ENCODE measurements around the gene PRR5. TPM values are rescaled to one million over a fixed set of nuclear protein-coding genes. Genes with fewer than 3 reads are reported as not detected.

Gene PRR5
- total and polyA plus RNA-seq, 7 donors: 7.9 to 35.6 (median 12.7) TPM

- no peaks in the 10 kb centered on the region for H3K9me3 ChIP-seq
- DNase-seq: no peak
- H3K4me1 ChIP-seq: no peaks in the 10 kb centered on the region
- H3K27me3 ChIP-seq: peaks cover 0 to under 1% (median 0%) of the 10 kb centered on the region in 3 donors
- no peaks in the 10 kb centered on the region for H3K36me3 ChIP-seq
- intact Hi-C loops (cut with DNase I): no loop called here
- no peak overlapping the region for H3K4me3 ChIP-seq
- WGBS, 2 donors: 11 to 37% methylated on average over 23 of the region's 23 CpGs
- no peak for TF ChIP-seq CTCF (IDR thresholded peaks at IDR 0.05)
- TF ChIP-seq POLR2AphosphoS5 (IDR thresholded peaks at IDR 0.05): no peak
- TF ChIP-seq POLR2A (IDR thresholded peaks at IDR 0.05): no peak
- TF ChIP-seq EP300 (IDR thresholded peaks at IDR 0.05): no peak
- no peak overlapping the region for H3K27ac ChIP-seq
Observed at GRCh38 chr22:44710474-44711240, 8.7 kb downstream of the PRR5 start.

GRCh38 chr22:44711241-44711560 lies 9.2 kb downstream of the PRR5 start:
- Histone ChIP-seq H3K4me3 (no peak overlapping the region), H3K27ac (no peak overlapping the region), H3K36me3 (no peaks in the 10 kb centered on the region), H3K9me3 (no peaks in the 10 kb centered on the region), H3K4me1 (no peaks in the 10 kb centered on the region), H3K27me3 (no peaks in the 10 kb centered on the region)
- TF ChIP-seq CTCF (IDR thresholded peaks at IDR 0.05) (no peak), POLR2AphosphoS5 (IDR thresholded peaks at IDR 0.05) (no peak), POLR2A (IDR thresholded peaks at IDR 0.05) (no peak), EP300 (IDR thresholded peaks at IDR 0.05) (no peak)
- intact Hi-C loops (cut with DNase I): no loop called here
- 8 to 38% methylated on average over 4 of the region's 4 CpGs for WGBS, 2 donors
- no peak for DNase-seq

GRCh38 chr22:44711690-44712555 lies 9.9 kb downstream of the PRR5 start:
- Histone ChIP-seq H3K27ac (no peak overlapping the region), H3K9me3 (no peaks in the 10 kb centered on the region), H3K4me3 (no peak overlapping the region), H3K27me3 (no peaks in the 10 kb centered on the region), H3K4me1 (no peaks in the 10 kb centered on the region), H3K36me3 (no peaks in the 10 kb centered on the region)
- TF ChIP-seq EP300 (IDR thresholded peaks at IDR 0.05) (no peak), CTCF (IDR thresholded peaks at IDR 0.05) (no peak), POLR2AphosphoS5 (IDR thresholded peaks at IDR 0.05) (no peak), POLR2A (IDR thresholded peaks at IDR 0.05) (no peak)
- WGBS, 2 donors: 69 to 70% methylated on average over 23 of the region's 23 CpGs
- no peak for DNase-seq
- intact Hi-C loops (cut with DNase I): no loop called here

GRCh38 chr22:44712962-44713361 lies 11.0 kb downstream of the PRR5 start:
- WGBS, 2 donors: 83 to 91% methylated on average over 8 of the region's 8 CpGs
- intact Hi-C loops (cut with DNase I): no loop called here
- TF ChIP-seq EP300 (IDR thresholded peaks at IDR 0.05): no peak
- no peak for TF ChIP-seq POLR2A (IDR thresholded peaks at IDR 0.05)
- no peak for TF ChIP-seq CTCF (IDR thresholded peaks at IDR 0.05)
- no peak for TF ChIP-seq POLR2AphosphoS5 (IDR thresholded peaks at IDR 0.05)

More at GRCh38 chr22:44712962-44713361, 11.0 kb downstream of the PRR5 start:
- H3K9me3 ChIP-seq: no peaks in the 10 kb centered on the region
- no peak overlapping the region for H3K27ac ChIP-seq
- H3K36me3 ChIP-seq: no peaks in the 10 kb centered on the region
- no peak overlapping the region for H3K4me3 ChIP-seq
- no peaks in the 10 kb centered on the region for H3K27me3 ChIP-seq
- DNase-seq: no peak
- H3K4me1 ChIP-seq: no peaks in the 10 kb centered on the region
